ENCODE data around the gene TMEM120A.

Gene TMEM120A

DNA sequence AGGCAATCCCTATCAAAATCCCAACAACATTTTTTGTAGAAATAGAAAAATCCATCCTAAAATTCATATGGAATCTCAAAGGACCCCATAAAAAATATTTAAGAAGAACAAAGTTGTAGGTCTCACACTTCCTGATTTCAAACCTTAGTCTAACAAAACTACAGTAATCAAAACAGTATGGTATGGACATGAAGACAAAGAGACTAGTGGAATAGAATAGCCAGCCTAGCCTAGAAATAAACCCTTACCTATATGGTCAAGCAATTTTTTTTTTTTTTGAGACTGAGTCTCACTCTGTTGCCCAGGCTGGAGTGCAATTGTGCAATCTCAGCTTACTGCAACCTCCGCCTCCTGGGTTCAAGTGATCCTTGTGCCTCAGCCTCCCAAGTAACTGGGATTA lies 3.6 kb upstream of the TMEM120A start:
- no peak for DNase-seq
- intact Hi-C loops (cut with DNase I), result loop anchor here (10.0 kb wide), 1 partner anchor 113 kb away; no protein-coding TSS in a partner anchor

DNA sequence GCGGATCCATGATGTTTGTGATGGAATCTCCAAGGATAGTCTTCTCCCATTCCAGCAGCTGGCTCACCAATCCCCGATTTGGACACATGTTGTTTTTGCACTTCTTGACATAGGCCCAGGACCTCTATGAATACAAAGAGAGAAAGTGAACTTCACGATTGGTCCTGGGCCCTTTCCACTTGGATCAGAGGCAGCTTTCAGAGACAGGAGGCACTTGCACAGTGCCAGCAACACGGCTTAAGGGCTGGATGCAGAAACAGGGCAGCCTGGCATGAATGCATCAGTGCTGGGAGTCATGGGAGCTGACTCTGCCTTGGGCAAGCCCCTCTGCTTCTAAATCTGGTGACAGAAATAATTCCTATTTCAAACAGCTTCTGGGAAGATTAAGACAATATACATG lies 2.1 kb upstream of the TMEM120A start:
- intact Hi-C loops (cut with DNase I), result loop anchor here (10.0 kb wide), 1 partner anchor 112 kb away; no protein-coding TSS in a partner anchor
- DNase-seq, result no peak

DNA sequence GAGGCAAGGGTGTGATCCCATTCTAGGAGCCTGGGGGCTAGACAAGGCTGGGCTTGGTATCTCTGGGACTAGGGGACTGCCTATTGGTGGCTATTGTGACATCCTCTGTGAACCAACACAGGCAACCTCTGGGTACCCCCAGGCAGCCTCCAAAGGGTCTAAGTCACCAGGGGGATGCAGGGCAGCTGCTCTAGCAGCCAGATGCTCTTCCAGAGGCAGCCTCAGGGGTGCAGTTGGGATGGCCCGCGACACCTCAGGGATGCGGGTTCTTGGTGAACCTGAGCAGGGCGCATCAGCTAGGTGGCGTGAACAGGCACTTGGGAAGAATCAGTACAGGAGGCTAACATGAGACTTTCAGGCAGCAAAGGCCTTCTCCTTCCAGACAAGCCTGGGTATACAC lies 1.6 kb upstream of the TMEM120A start:
- intact Hi-C loops (cut with DNase I), result loop anchor here (10.0 kb wide), 1 partner anchor 111 kb away; no protein-coding TSS in a partner anchor

DNA sequence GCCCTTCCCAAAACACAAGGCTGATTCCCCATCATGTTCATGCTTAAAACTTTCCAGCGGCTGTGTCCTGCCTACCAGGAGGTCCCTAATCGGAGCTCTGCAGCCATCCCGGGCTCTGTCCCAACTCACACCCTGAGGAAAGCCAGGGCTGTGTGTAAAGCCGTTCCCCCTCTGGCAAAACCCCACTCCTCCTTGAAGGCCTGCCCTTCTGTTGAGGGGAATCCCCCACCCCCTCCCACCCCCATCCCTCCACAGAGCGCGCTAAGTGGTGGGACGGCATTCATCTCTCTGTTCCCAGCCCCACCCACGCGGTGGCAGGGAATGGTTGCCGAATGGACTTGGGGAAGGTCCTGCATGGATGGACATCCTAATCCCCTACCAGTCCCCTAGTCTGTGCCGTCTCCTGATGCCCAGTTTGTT lies 667 bp upstream of the TMEM120A start:
- peak in 2 of 42 donors; percentile 25 to 30 for DNase-seq
- intact Hi-C loops (cut with DNase I), result loop anchor here (10.0 kb wide), 1 partner anchor 110 kb away; no protein-coding TSS in a partner anchor

More for the DNA sequence above, 1.6 kb upstream of the TMEM120A start:
- peak in 2 of 42 donors; percentile 6 to 22 for DNase-seq

DNA sequence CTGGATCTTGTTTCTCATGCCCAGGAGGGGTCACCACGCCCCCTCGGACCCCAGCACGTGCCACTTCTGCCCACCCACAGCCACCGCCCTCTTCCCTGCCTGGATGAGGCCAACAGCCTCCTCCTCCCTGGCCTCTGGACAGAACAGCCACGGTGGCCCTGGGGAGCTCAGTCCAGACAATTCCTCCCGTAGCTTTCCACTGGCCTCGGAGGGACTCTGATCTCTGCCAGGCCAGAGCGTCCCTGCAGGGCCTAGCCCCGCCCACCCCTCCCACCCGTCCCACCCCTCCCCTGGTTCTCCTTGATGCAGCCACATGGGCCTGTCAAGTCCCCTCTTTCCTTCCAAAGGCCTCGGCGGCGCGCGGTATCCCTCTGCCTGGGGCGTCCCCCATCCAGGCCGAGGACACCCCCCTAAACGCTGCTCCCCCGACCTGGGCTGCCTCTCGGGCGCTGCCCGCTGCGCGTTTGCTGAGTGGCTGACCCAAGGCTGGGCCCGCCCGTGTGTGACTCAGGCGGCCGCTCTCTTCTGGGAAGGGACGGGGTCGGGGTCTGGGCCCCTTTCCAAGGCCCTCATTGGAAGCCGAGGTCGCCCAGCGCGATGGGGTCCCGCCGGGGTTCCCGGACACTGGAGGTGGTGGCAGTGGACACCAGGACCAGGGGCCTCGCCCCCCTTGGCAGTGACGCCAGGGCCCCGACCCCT lies 557 bp downstream of the TMEM120A start:
- peak in 27 of 42 donors; percentile 19 to 76 (median 50) for DNase-seq
- intact Hi-C loops (cut with DNase I), result loop anchor here (10.0 kb wide), 1 partner anchor 109 kb away; no protein-coding TSS in a partner anchor

DNA sequence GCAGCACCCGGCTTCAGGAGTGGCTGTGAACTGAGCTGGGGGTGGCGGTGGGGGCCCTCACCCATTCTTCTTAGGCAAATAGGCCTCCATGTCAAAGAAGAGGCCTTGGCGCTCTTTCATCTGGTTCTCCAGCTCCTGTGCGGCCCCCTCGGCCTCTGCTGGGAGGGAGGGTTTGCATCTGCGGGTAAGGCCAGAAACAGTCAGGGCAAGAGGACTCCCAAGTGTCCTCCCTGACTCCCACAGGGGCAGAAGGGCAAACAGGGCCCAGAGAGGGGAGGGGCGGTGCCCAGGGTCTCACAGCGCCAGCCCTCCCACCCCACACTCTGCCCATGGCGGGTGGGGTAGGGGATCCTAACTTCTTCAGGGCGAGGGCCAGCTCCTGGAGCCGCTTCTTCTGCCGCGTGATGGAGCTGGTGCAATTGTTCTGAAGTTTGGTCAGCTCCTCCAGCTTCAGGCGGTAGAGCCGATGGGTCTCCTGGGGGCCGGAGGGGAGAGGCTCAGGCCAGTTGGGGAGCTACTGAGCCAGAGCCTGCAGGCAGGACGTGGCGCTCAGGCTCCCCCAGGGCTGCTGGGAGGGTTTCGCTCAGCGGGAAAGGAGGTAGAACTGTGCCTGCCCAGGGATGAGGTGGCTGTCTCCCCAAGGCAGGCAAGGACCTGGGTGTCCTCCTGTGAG lies 2.2 kb downstream of the TMEM120A start:
- intact Hi-C loops (cut with DNase I), result loop anchor here (10.0 kb wide), 1 partner anchor 107 kb away; no protein-coding TSS in a partner anchor
- DNase-seq, result peak in 2 of 42 donors; percentile 9 to 14

DNA sequence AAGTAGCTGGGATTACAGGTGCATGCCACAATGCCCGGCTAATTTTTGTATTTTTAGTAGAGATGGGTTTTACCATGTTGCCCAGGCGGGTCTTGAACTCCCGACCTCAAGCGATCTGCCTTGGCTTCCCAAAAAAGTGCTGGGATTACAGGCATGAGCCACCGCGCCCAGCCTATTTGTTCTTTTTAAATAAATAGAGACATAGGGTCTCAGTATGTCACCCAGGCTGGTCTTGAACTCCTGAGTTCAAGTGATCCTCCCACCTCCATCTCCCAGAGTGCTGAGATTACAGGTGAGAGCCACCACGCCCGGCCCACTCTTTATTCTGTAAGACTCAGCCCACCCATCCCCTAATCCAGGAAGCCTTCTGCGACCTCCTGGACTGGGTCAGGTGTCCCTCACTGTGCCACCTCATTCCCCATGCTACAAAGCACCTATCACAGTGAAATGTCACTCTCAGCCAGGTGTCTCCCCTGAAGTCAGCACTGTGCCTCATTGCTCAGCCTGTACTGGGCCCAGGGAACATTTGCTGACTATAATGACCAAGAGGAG lies 2.8 kb downstream of the TMEM120A start:
- intact Hi-C loops (cut with DNase I), result loop anchor here (10.0 kb wide), 1 partner anchor 107 kb away; no protein-coding TSS in a partner anchor
- no peak for DNase-seq

DNA sequence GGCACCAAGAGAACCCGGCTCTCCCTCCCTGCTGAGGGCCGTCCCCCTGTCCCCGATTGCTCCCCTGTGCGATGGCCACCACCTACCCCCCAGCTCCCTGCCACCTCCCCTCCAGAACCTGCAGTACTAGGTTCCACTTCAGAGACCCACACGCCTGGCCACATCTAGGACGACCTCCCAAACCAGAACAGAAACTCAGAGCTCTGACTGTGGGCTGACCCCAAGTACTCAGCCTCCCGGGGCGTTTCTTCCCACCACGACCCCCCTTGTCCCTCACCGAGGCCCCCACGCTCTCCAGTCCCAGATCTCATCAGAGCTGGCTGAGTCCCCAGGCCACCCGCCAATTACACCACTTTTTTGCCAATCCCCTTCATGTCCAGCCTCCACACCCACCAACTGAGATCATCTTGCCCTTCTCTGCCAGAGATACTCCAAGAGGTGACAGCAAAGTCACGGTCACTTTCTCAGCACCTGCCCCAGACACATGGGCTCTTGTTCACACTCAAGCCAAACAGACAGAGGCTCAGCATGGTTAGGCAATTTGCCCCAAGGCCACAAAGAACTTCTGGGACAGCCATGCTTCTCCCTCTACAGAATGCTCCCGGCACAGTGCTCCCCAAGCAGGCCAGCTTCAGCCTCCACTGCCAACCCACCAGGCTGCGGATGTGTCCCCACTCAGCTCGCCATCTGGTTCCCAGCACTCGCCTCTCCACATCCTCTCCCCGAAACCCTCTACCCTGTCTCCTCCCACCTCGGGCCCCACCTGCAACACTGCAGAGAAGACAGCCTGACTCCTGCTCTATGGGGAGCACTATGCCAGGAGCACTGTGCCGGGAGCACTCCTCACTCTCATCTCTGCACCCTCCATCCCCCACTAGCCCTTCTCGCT lies 4.7 kb downstream of the TMEM120A start:
- intact Hi-C loops (cut with DNase I), result loop anchor here (10.0 kb wide), 1 partner anchor 105 kb away; no protein-coding TSS in a partner anchor
- DNase-seq, result peak in 1 of 42 donors; percentile 13

DNA sequence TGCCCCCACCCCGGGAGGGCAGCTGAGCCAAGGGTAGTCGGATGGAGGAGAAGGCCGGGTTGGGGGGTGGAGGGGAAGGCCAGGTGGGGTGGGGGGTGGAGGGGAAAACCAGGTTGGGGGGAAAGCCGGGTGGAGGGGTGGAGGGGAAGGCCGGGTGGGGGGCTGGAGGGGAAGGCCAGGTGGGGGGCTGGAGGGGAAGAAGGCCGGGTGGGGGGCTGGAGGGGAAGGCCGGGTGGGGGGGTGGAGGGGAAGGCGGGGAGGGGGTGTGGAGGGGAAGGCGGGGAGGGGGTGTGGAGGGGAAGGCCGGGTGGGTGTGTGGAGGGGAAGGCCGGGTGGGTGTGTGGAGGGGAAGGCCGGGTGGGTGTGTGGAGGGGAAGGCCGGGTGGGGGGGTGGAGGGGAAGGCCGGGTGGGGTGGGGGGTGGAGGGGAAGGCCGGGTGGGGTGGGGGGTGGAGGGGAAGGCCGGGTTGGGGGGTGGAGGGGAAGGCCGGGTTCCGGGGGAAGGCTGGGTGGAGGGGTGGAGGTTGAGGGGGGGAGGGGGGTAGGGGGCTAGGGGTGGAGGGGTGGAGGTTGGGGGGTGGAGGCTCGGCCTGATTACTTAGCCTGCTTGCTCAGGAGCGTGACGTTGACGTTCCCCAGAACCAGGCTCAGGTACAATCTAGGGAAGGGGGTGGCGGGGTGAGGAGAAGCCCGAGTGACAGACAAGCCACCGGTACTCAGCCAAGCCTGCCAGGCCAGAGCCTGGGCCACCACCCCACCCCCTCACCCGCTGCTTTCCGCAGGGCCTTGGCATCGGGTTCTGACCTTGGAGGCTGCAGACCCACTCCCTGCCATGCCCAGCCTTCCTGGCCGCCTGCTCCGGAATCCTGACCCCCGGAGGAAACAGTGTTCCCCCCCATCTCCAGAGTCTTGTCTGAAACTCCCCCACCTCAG lies 5.6 kb downstream of the TMEM120A start:
- peak in 19 of 42 donors; percentile 29 to 79 (median 51) for DNase-seq
- intact Hi-C loops (cut with DNase I), result no loop called here

DNA sequence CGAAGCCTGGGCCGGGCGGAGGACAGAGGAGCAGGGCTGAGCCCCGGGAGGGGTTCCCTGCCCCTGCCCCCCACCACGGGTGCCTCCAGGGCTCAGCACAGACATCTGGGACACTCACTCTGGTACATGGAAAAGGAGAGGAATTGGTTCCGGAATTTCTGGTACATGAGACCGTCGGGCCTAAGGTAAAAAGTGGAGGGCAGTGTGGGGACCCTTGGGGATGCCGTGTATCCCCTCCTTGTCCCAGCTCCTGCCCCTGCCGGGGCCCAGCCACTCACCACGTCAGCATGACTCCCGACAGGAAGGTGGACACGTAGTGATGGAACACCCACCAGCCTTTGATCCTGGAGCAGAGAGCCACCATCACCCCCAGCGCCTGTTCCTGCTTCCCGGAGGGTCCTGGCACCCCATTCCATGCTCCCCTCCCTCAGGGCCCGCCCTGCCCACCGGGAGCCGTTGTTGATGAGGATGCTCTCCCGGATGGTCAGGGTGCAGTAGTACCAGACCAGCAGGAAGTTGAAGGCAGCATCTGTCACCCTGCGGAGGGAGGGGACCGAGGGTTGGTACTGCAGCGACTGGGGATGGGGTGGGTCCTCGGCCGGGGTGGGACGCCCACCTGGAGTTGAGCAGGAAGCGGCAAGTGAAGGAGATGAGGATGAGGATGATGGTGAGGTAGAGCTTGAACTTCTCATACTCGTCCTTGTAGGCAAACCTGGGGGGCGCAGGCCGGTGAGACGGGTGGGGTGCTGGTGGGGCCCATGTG lies 6.4 kb downstream of the TMEM120A start:
- no peak for DNase-seq
- intact Hi-C loops (cut with DNase I), result no loop called here

DNA sequence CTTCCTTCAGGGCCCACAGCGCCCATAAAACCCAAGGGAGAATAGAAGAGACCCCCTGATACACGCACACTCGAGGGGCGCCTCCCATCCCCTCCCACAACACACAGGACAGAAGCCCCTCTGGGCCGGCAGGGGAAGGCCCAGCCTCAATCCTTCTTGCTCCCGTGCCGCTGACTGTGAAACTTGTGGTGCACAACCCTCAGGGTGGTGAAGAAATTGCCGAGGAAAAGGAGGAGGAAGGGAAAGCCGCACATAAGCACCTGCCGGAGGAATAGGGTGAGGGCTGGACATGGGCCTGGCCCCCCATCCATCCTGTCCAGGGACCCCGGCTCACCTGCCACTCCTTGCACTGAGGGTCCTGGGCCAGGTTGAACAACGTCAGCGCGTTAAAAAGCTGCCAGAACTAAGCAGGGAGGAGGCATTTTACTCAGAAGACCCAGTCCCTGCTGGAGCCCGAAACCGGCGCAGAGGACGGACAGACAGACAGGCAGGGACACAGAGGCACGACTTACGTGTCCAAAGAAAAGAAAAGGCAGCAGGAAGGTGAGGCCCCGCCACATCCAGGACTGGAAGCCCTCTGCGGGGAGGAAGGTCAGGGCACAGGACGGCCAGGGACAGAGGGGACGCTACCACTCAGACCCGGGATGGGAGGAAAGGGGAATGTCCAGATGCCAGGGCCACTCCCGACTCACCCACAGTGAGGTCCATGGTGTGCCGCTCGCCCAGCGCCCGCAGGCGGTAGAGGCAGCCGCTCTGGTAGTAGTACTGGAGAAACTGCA lies 7.2 kb downstream of the TMEM120A start:
- intact Hi-C loops (cut with DNase I), result no loop called here
- DNase-seq, result no peak

DNA sequence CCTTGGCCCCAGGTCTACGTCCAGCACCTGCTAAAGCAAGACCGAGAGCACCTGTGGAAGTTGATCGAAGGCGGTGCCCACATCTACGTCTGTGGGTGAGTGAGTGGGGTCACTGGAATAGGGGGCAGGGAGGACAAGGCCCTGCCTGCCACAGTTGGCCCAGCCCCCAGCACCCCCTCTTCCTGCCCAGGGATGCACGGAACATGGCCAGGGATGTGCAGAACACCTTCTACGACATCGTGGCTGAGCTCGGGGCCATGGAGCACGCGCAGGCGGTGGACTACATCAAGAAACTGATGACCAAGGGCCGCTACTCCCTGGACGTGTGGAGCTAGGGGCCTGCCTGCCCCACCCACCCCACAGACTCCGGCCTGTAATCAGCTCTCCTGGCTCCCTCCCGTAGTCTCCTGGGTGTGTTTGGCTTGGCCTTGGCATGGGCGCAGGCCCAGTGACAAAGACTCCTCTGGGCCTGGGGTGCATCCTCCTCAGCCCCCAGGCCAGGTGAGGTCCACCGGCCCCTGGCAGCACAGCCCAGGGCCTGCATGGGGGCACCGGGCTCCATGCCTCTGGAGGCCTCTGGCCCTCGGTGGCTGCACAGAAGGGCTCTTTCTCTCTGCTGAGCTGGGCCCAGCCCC lies 8.1 kb downstream of the TMEM120A start:
- DNase-seq, result no peak
- intact Hi-C loops (cut with DNase I), result no loop called here

DNA sequence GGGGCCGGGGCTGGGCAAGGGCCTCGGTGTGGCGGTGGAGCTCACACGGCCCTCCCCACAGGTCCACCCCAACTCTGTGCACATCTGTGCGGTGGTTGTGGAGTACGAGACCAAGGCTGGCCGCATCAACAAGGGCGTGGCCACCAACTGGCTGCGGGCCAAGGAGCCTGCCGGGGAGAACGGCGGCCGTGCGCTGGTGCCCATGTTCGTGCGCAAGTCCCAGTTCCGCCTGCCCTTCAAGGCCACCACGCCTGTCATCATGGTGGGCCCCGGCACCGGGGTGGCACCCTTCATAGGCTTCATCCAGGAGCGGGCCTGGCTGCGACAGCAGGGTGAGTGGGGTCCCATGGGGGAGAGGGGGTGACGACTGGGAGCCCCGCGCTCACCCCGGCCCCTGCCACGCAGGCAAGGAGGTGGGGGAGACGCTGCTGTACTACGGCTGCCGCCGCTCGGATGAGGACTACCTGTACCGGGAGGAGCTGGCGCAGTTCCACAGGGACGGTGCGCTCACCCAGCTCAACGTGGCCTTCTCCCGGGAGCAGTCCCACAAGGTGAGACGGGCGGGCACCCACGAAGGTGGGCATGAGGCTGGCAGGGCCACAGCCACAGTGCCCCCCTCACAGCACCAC lies 8.8 kb downstream of the TMEM120A start:
- no peak for DNase-seq
- intact Hi-C loops (cut with DNase I), result no loop called here

DNA sequence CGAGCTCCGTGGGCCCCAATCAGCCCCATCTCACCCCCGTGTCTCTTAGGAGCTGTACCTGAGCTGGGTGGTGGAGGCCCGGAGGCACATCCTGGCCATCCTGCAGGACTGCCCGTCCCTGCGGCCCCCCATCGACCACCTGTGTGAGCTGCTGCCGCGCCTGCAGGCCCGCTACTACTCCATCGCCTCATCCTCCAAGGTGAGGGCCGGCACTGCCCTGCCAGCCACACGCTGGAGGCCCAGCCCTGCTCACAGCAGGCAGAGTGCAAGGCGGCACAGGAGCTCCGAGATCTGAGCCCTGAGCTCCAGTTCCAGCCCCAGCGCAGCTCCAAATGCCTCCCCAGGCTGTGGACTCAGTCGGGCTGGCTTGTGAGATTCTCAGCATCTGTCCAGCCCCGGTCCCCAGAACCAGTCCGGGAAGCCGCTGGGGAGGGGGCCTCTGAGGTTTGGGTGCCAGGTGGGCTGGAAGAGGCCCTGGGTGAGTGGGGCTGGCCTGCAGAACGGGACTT lies 9.3 kb downstream of the TMEM120A start:
- intact Hi-C loops (cut with DNase I), result no loop called here

More for the DNA sequence above, 9.3 kb downstream of the TMEM120A start:
- DNase-seq, result no peak
